HUES48 (cell line): ENCODE data around the gene TUFM.
A peak's percentile ranks its signal among the peaks of the same experiment; 100 is the strongest.

Experiments
- H3K27ac ChIP-seq: one replicate; pipeline ENCODE4 v1.7.0; 2013; ENCODE audit warnings: low read depth, low read length, inconsistent platforms
- H3K27me3 ChIP-seq: 2 replicates; pipeline ENCODE4 v1.6.1; 2013; ENCODE audit warnings: mild to moderate bottlenecking, low read length; ENCODE audit not compliant: control insufficient read depth, insufficient read depth
- H3K36me3 ChIP-seq: 2 replicates; pipeline ENCODE4 v1.6.1; 2013; ENCODE audit warnings: low read length; ENCODE audit not compliant: control insufficient read depth, insufficient read depth
- H3K4me1 ChIP-seq: 2 replicates; pipeline ENCODE4 v1.6.1; 2013; ENCODE audit warnings: mild to moderate bottlenecking, low read length; ENCODE audit not compliant: control insufficient read depth, insufficient read depth
- H3K4me3 ChIP-seq: 2 replicates; pipeline ENCODE4 v1.5.1; 2013; ENCODE audit warnings: mild to moderate bottlenecking, low read depth, low read length
- H3K9ac ChIP-seq: 2 replicates; pipeline ENCODE4 v1.6.1; 2013; ENCODE audit warnings: mild to moderate bottlenecking, low read depth, low read length, moderate library complexity
- H3K9me3 ChIP-seq: 2 replicates; pipeline ENCODE4 v1.6.1; 2013; ENCODE audit warnings: low read length; ENCODE audit not compliant: control insufficient read depth, insufficient read depth

Gene TUFM

DNA sequence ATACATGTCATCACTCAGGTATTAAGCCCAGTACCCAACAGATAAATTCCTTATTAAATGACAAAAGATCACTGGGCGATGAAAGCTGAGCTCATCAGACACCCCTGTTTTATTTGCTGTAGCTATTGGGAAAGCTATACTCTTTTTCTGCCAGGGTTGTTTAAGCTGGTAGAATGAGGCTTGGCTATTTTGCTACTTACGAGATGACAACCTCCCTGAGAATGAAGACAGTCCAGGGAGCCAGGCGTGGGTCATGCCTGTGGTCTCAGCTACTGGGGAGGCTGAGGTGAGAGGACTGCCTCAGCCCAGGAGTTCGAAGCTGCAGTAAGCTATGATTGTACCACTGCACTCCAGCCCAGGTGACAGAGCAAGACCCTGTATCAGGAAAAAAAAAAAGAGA lies 13.2 kb upstream of the TUFM start:
- H3K9ac ChIP-seq: no peak overlapping the region

GRCh38 chr16:28858421-28858820 lies 12.3 kb upstream of the TUFM start:
- Histone ChIP-seq H3K4me3 (no peak overlapping the region), H3K9ac (no peak overlapping the region), H3K27ac (no peak overlapping the region), H3K27me3 (no peaks in the 10 kb centered on the region), H3K36me3 (no peaks in the 10 kb centered on the region), H3K9me3 (no peaks in the 10 kb centered on the region), H3K4me1 (no peaks in the 10 kb centered on the region)

More for the DNA sequence above, 13.2 kb upstream of the TUFM start:
- Histone ChIP-seq H3K4me1 (no peaks in the 10 kb centered on the region), H3K9me3 (no peaks in the 10 kb centered on the region), H3K27me3 (no peaks in the 10 kb centered on the region), H3K4me3 (no peak overlapping the region), H3K27ac (no peak overlapping the region), H3K36me3 (no peaks in the 10 kb centered on the region)

DNA sequence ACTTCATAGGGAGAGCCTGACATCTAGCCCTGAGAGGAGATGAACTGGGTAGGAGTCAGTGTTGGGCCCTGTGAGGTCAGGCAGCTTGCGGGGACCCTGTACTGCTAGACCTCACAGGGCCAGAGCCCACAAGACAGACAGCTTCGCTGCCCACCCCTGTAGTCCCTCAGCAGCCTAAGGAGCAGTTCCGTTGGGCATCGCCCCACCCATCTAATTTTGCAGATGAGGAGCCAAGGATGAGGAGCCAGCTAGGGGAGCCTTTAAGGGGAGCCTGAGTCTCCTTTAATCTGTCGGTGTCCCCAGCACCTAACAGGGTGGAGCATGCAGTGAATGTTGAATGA lies 755 bp upstream of the TUFM start:
- Histone ChIP-seq H3K9me3 (no peaks in the 10 kb centered on the region), H3K36me3 (peaks cover 33% of the 10 kb centered on the region), H3K4me3 (peak overlapping the region; percentile 96), H3K27me3 (no peaks in the 10 kb centered on the region), H3K9ac (peak overlapping the region; percentile 68), H3K4me1 (no peaks in the 10 kb centered on the region), H3K27ac (peak overlapping the region; percentile 86)

DNA sequence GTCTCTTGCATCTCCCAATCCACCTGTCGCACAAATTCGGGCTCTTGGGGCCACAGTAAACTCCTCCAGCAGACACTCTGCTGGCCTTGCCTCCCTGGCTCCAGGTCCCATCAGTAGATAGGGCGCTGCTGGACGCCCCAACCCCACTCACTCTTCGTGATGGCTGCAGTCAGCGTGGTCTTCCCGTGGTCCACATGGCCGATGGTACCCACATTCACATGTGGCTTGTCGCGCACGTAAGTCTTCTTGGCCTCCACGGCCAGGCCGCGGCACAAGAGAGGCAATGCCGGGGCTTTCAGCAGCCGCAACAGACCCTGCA lies 428 bp downstream of the TUFM start:
- H3K9ac ChIP-seq: peak overlapping the region; percentile 87

GRCh38 chr16:28845293-28845692 lies 855 bp downstream of the TUFM start:
- peak overlapping the region; percentile 86 for H3K27ac ChIP-seq
- H3K36me3 ChIP-seq: peaks cover 35% of the 10 kb centered on the region
- no peaks in the 10 kb centered on the region for H3K4me1 ChIP-seq
- peak overlapping the region; percentile 96 for H3K4me3 ChIP-seq
- no peaks in the 10 kb centered on the region for H3K27me3 ChIP-seq
- peak overlapping the region; percentile 87 for H3K9ac ChIP-seq
- no peaks in the 10 kb centered on the region for H3K9me3 ChIP-seq

More for the DNA sequence above, 428 bp downstream of the TUFM start:
- no peaks in the 10 kb centered on the region for H3K9me3 ChIP-seq
- no peaks in the 10 kb centered on the region for H3K27me3 ChIP-seq
- H3K4me1 ChIP-seq: no peaks in the 10 kb centered on the region
- H3K27ac ChIP-seq: peak overlapping the region; percentile 86
- H3K36me3 ChIP-seq: peaks cover 35% of the 10 kb centered on the region
- peak overlapping the region; percentile 96 for H3K4me3 ChIP-seq

GRCh38 chr16:28844226-28844885 lies 1.8 kb downstream of the TUFM start:
- Histone ChIP-seq H3K4me1 (no peaks in the 10 kb centered on the region), H3K36me3 (peaks cover 35% of the 10 kb centered on the region), H3K9me3 (no peaks in the 10 kb centered on the region), H3K27ac (no peak overlapping the region), H3K27me3 (no peaks in the 10 kb centered on the region), H3K4me3 (no peak overlapping the region), H3K9ac (no peak overlapping the region)

DNA sequence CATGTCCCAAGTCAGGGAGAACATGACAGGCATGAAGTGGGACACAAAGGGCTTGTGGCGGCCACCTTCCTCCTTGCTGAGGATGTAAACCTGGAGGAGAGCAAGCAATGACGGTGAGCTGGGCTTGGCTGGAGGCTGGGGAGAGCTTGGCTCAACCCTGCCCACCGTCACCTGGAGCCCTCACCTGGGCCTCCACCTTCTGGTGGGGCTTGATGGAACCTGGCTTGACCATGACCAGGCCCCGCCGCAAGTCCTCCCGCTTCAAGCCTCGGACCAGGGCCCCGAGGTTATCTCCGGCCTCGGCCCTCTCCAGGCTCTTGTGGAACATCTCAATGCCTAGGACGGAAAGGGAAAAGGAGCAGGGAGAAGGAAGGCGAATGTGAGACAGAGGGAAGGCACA lies 2.4 kb downstream of the TUFM start:
- Histone ChIP-seq H3K27me3 (no peaks in the 10 kb centered on the region), H3K4me3 (no peak overlapping the region), H3K4me1 (no peaks in the 10 kb centered on the region), H3K9me3 (no peaks in the 10 kb centered on the region), H3K27ac (no peak overlapping the region), H3K9ac (no peak overlapping the region), H3K36me3 (peaks cover 35% of the 10 kb centered on the region)

DNA sequence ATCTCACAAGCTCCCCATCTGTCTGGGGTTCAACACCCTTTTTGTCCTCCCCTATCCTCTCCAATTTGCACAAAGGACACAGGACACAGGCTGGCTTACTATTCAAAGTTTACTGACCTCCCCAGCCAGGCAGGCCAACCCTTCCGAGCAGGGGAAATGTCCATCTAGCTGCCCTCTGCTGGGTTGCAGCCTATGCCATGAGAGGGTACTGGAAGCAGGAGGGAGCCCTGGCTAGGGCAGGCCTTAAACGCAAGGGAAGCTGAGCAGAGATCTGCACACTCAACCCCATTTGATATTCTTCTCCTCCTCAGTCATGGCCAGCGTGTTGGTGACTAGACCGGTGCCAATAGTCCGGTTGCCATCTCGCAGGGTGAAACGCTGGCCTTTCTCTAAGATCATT lies 3.5 kb downstream of the TUFM start:
- Histone ChIP-seq H3K4me1 (no peaks in the 10 kb centered on the region), H3K9ac (no peak overlapping the region), H3K9me3 (no peaks in the 10 kb centered on the region), H3K36me3 (peaks cover 41% of the 10 kb centered on the region), H3K27me3 (no peaks in the 10 kb centered on the region), H3K27ac (no peak overlapping the region), H3K4me3 (no peak overlapping the region)

DNA sequence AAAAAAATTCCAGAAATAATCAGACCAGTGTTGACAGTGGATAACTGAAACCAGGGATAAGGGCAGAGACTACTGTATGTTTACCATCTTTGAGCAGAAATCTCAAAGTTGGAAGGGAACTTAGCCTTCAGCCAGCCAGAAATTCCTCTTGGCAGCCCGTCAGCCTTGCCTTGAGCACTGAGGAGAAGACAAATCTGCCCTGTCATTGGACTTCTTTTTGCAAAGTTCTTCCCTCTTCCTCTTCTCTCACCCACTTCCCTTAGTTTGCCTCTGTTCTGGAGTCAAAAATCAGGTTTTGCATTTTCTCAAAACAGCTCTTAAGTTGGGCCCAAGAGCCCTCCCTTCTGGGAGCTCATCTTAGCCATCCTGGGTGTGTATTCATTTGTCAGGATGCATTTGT lies 6.2 kb downstream of the TUFM start:
- no peak overlapping the region for H3K9ac ChIP-seq
- no peak overlapping the region for H3K27ac ChIP-seq
- no peaks in the 10 kb centered on the region for H3K9me3 ChIP-seq
- no peaks in the 10 kb centered on the region for H3K4me1 ChIP-seq
- H3K27me3 ChIP-seq: no peaks in the 10 kb centered on the region
- H3K4me3 ChIP-seq: no peak overlapping the region
- peaks cover 65% of the 10 kb centered on the region for H3K36me3 ChIP-seq

GRCh38 chr16:28839004-28839639 lies 7.0 kb downstream of the TUFM start:
- no peaks in the 10 kb centered on the region for H3K9me3 ChIP-seq
- no peak overlapping the region for H3K9ac ChIP-seq
- no peak overlapping the region for H3K27ac ChIP-seq
- H3K36me3 ChIP-seq: peaks cover 65% of the 10 kb centered on the region
- no peak overlapping the region for H3K4me3 ChIP-seq
- H3K4me1 ChIP-seq: no peaks in the 10 kb centered on the region
- no peaks in the 10 kb centered on the region for H3K27me3 ChIP-seq

GRCh38 chr16:28838558-28838918 lies 7.6 kb downstream of the TUFM start:
- no peaks in the 10 kb centered on the region for H3K9me3 ChIP-seq
- H3K27me3 ChIP-seq: no peaks in the 10 kb centered on the region
- H3K27ac ChIP-seq: no peak overlapping the region
- H3K36me3 ChIP-seq: peaks cover 65% of the 10 kb centered on the region
- H3K4me1 ChIP-seq: no peaks in the 10 kb centered on the region
- H3K4me3 ChIP-seq: no peak overlapping the region
- H3K9ac ChIP-seq: no peak overlapping the region
